K562 (cell line): ENCODE results near the gene MEIKIN. TPM values are rescaled to one million over a fixed set of nuclear protein-coding genes. Genes with fewer than 3 reads are reported as not detected.

ENCODE experiments used
- CBFB ChIP-seq: sonication (generic); formaldehyde crosslinking; IDR thresholded peaks from 2 replicates; pipeline ENCODE4 v1.4.0; 2020; ENCODE audit warnings: mild to moderate bottlenecking, missing genetic modification reagents
- CBX3 ChIP-seq, 2 experiments: IDR thresholded peaks; 1 replicate in 1 of 2; 2 replicates in 1 of 2; pipeline ENCODE4 v1.6.1; 2012; ENCODE audit warnings: inconsistent platforms in 2 of 2, low read length in 2 of 2, borderline replicate concordance in 1 of 2, control low read depth in 1 of 2
- CREBBP ChIP-seq: IDR thresholded peaks from one replicate; pipeline ENCODE4 v1.6.1; 2012; ENCODE audit warnings: low read depth, mild to moderate bottlenecking, control low read depth, inconsistent platforms, low read length
- DMBX1 ChIP-seq: fragments of 250-450 bp; sonication (Bioruptor Pico); IDR thresholded peaks from 2 replicates; pipeline ENCODE4 v1.8.0; 2022; ENCODE audit warnings: inconsistent platforms, mild to moderate bottlenecking, moderate library complexity, borderline replicate concordance
- ELF1 ChIP-seq: fragments of 200-800 bp; sonication (Bioruptor generic); IDR thresholded peaks from 2 replicates; pipeline ENCODE4 v1.6.1; 2016; ENCODE audit warnings: missing genetic modification characterization, missing compliant biosample characterization
- KDM4B ChIP-seq, 2 experiments: fragments of 450-650 bp in 1 of 2; sonication (generic) in 1 of 2; IDR thresholded peaks; 2 replicates each; pipeline ENCODE4 v1.6.1; 2016 to 2017; ENCODE audit warnings: borderline replicate concordance in 2 of 2, antibody characterized with exemption in 1 of 2, low read depth in 1 of 2, mild to moderate bottlenecking in 1 of 2
- LCOR ChIP-seq: sonication (generic); formaldehyde crosslinking; IDR thresholded peaks from 2 replicates; pipeline ENCODE4 v1.8.0; 2022; ENCODE audit warnings: mild to moderate bottlenecking, missing genetic modification reagents
- MCM7 ChIP-seq, 2 experiments: fragments of 450-650 bp; IDR thresholded peaks; 2 replicates each; pipeline ENCODE4 v1.6.1; 2016 to 2018
- MITF ChIP-seq: IDR thresholded peaks from 2 replicates; pipeline ENCODE4 v1.6.1; 2014; ENCODE audit warnings: antibody characterized with exemption
- NRF1 ChIP-seq, 2 experiments: fragments of 450-650 bp; IDR thresholded peaks in 1 of 2; conservative IDR thresholded peaks in 1 of 2; 2 replicates each; pipeline ENCODE4 v1.6.1; 2014; ENCODE audit warnings: mild to moderate bottlenecking in 2 of 2
- RUNX1 ChIP-seq: sonication (generic); IDR thresholded peaks from 2 replicates; pipeline ENCODE4 v1.6.1; 2016; ENCODE audit warnings: antibody characterized with exemption, low read depth
- SMAD2 ChIP-seq: fragments of 150-350 bp; IDR thresholded peaks from 2 replicates; pipeline ENCODE4 v1.6.1; 2014; ENCODE audit warnings: low read depth, mild to moderate bottlenecking, low read length
- SP1 ChIP-seq: sonication (generic); formaldehyde crosslinking; IDR thresholded peaks from 2 replicates; pipeline ENCODE4 v1.8.1; 2022; ENCODE audit warnings: mild to moderate bottlenecking, missing genetic modification reagents
- SRF ChIP-seq, 2 experiments: fragments of 250-450, 450-650 bp in 1 of 2; sonication (Bioruptor Pico) in 1 of 2; sonication (generic) in 1 of 2; formaldehyde crosslinking; IDR thresholded peaks; 2 replicates each; pipeline versions ENCODE4 v1.5.0 to v1.5.1; 2020 to 2022; ENCODE audit warnings: mild to moderate bottlenecking in 1 of 2, missing genetic modification reagents in 1 of 2
- SRSF1 ChIP-seq: fragments of 200-400 bp; formaldehyde crosslinking; IDR thresholded peaks from 2 replicates; pipeline ENCODE4 v1.6.1; 2017; ENCODE audit warnings: mild to moderate bottlenecking, low read depth, low read length, moderate library complexity
- SRSF9 ChIP-seq: fragments of 200-400 bp; formaldehyde crosslinking; IDR thresholded peaks from 2 replicates; pipeline ENCODE4 v1.6.1; 2017; ENCODE audit warnings: low read depth, low read length, borderline replicate concordance
- ZFX ChIP-seq: sonication (generic); formaldehyde crosslinking; IDR thresholded peaks from 2 replicates; pipeline ENCODE4 v1.8.0; 2022; ENCODE audit warnings: mild to moderate bottlenecking, missing genetic modification reagents, moderate library complexity
- ZNF143 ChIP-seq: sonication (generic); formaldehyde crosslinking; IDR thresholded peaks from 2 replicates; pipeline ENCODE4 v1.9.0; 2022; ENCODE audit warnings: mild to moderate bottlenecking, missing genetic modification reagents
- ZNF253 ChIP-seq: fragments of 250-450 bp; sonication (Bioruptor Pico); conservative IDR thresholded peaks from 2 replicates; pipeline ENCODE4 v1.6.1; 2021; ENCODE audit warnings: mild to moderate bottlenecking
- ZNF263 ChIP-seq: sonication (generic); formaldehyde crosslinking; IDR thresholded peaks from 2 replicates; pipeline ENCODE4 v1.8.0; 2022; ENCODE audit warnings: mild to moderate bottlenecking, missing genetic modification reagents, borderline replicate concordance
- ZNF436 ChIP-seq: fragments of 250-450, 450-650 bp; sonication (Bioruptor Pico); formaldehyde crosslinking; IDR thresholded peaks from 2 replicates; pipeline ENCODE4 v1.7.0; 2020; ENCODE audit warnings: mild to moderate bottlenecking
- ZNF583 ChIP-seq: fragments of 250-450 bp; sonication (Bioruptor Pico); IDR thresholded peaks from 2 replicates; pipeline ENCODE4 v1.4.0; 2020
- polyA plus RNA-seq, 8 experiments: library from polyadenylated mRNA; depleted of rRNA in 4 of 8; stranded (reverse) in 5 of 8; unstranded in 3 of 8; fragments of >200 nt; fragmentation: Nextera tagmentation in 2 of 8; fragmentation: Illumina TruSeq in 1 of 8; extraction: Ambion mirVana in 2 of 8; extraction: Trizol in 1 of 8; gene quantifications; 2 replicates each; pipeline versions ENCODE4 v1.2.1 to v1.2.3, GENCODE V29; 2011 to 2014; ENCODE audit warnings: inconsistent platforms in 1 of 8, missing spikeins in 1 of 8
- total RNA-seq, 7 experiments: library from RNA; depleted of rRNA in 6 of 7; stranded (reverse); fragments of >200 nt in 6 of 7; fragmentation: Illumina TruSeq in 2 of 7; extraction: Trizol in 2 of 7; gene quantifications; 2 replicates each; pipeline versions ENCODE4 v1.2.1 to v1.2.3, GENCODE V29; 2011 to 2021; ENCODE audit warnings: low replicate concordance in 1 of 7
- TF ChIP-seq, protein P1 (sequence below): fragments of 250-450 bp; sonication (Bioruptor Pico); IDR thresholded peaks from 2 replicates; pipeline ENCODE4 v1.5.0; 2021; ENCODE audit warnings: mild to moderate bottlenecking, borderline replicate concordance
- TF ChIP-seq, protein P2 (sequence below): fragments of 250-450 bp; sonication (Bioruptor Pico); IDR thresholded peaks from 2 replicates; pipeline ENCODE4 v1.5.0; 2021

The MEIKIN gene
- total and polyA plus RNA-seq, 9 of the 15 experiments (the other 6 are each of a cell fraction or from before 2014, with no cell fraction given), result 0.18 TPM; not detected in 8

DNA sequence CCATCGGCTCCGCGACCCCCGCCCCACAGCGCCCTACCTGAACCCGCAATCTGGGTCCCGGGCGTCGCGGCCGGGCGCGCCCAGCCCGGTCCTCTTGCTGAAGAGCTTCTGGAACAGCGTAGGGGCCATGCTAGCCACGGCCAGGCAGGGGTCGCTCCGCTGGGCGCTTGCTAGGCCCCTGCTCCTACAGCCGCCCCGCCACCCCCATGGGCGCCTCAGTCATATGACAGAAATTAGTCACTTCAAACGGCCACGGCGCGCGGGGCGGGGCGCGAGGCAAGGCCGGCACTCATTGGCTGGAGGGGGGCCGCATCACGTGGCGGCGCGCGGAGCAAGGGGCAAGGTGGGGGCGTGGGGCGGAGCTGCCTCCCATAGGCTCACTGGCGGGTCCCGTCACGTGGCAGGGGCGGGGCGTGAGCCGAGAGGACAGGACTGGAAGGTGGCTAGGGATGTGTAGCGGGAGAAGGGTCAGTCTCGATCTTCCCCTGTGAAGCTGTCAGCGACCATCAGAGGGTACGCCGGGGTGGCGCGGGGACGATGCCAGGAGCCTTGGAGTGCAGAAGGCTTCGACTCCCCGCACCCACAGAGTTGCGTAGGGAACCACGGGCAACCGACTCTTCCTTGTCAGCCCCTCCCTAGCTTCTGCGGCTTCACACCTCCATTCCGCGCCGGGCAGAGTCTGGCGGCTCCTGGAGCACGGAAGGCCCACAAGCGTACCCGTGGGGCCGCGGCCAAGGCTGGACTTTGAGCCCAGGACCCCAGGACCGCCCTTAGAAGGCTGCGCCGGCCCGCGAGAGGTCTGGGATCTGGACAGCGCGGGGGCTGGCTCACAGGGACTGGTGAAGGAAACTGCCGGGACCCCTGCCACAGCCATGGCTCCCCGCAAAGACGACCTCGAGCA lies 148.4 kb downstream of the MEIKIN start, which contains the start of gene FNIP1 (continued):
- TF ChIP-seq, protein P1, sequence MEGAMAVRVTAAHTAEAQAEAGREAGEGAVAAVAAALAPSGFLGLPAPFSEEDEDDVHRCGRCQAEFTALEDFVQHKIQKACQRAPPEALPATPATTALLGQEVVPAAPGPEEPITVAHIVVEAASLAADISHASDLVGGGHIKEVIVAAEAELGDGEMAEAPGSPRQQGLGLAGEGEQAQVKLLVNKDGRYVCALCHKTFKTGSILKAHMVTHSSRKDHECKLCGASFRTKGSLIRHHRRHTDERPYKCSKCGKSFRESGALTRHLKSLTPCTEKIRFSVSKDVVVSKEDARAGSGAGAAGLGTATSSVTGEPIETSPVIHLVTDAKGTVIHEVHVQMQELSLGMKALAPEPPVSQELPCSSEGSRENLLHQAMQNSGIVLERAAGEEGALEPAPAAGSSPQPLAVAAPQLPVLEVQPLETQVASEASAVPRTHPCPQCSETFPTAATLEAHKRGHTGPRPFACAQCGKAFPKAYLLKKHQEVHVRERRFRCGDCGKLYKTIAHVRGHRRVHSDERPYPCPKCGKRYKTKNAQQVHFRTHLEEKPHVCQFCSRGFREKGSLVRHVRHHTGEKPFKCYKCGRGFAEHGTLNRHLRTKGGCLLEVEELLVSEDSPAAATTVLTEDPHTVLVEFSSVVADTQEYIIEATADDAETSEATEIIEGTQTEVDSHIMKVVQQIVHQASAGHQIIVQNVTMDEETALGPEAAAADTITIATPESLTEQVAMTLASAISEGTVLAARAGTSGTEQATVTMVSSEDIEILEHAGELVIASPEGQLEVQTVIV (CRISPR knock-in tag), result no peak
- TF ChIP-seq CBFB (CRISPR knock-in tag) (peak; percentile 85), NRF1 (conservative IDR thresholded peaks at IDR 0.05 in 1 of 2, IDR thresholded peaks at IDR 0.05 in 1 of 2) (peak; percentile 73 to 77), RUNX1 (no peak), SRF (CRISPR knock-in tag; IDR thresholded peaks at IDR 0.05) (peak in 1 of 2 experiments; percentile 46; a peak in 1 of 4 replicates), ZNF253 (CRISPR knock-in tag) (no peak), DMBX1 (CRISPR knock-in tag) (peak; percentile 80), CBX3 (IDR thresholded peaks at IDR 0.05; ENCODE audit: borderline replicate concordance in 1 of 2, low read length in 2 of 2) (peak in 1 of 2 experiments; percentile 69; a peak in 1 of 3 replicates), ZNF583 (peak; percentile 72; the same call in 1 of the 2 replicates), SP1 (CRISPR knock-in tag) (peak; percentile 99), CREBBP (no peak), KDM4B (IDR thresholded peaks at IDR 0.05; ENCODE audit: borderline replicate concordance in 2 of 2, low read depth in 1 of 2) (peak in 1 of 2 experiments; percentile 81; a peak in 2 of 4 replicates), MITF (peak; percentile 99), SMAD2 (no peak), ZNF143 (CRISPR knock-in tag) (peak; percentile 51; the same call in 1 of the 2 replicates), SRSF1 (no peak), ZFX (peak; percentile 96), LCOR (peak; percentile 62; the same call in 1 of the 2 replicates), ZNF263 (CRISPR knock-in tag) (peak; percentile 82; the same call in 1 of the 2 replicates), ELF1 (tag) (no peak), MCM7 (IDR thresholded peaks at IDR 0.05) (no peak), ZNF436 (CRISPR knock-in tag) (peak; percentile 69), SRSF9 (no peak)
- TF ChIP-seq, protein P2, sequence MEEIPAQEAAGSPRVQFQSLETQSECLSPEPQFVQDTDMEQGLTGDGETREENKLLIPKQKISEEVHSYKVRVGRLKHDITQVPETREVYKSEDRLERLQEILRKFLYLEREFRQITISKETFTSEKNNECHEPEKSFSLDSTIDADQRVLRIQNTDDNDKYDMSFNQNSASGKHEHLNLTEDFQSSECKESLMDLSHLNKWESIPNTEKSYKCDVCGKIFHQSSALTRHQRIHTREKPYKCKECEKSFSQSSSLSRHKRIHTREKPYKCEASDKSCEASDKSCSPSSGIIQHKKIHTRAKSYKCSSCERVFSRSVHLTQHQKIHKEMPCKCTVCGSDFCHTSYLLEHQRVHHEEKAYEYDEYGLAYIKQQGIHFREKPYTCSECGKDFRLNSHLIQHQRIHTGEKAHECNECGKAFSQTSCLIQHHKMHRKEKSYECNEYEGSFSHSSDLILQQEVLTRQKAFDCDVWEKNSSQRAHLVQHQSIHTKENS (CRISPR knock-in tag), result no peak
